Natural killer cell (primary cell): ENCODE measurements around the gene CFL1. TPM values are rescaled to one million over a fixed set of nuclear protein-coding genes. Genes with fewer than 3 reads are reported as not detected.
"Not testable (repeated sequence)": the region's sequence is repeated elsewhere in the genome, so short reads cannot be mapped to it uniquely, and the experiment has no call there.

ENCODE experiments used
- ATAC-seq, 3 donors: fragments of 150-1000 bp in 2 of 3; fragments of 200-7000 bp in 1 of 3; cut with Tn5 transposase; 1 replicate in 1 of 3; 2 replicates in 2 of 3; pipeline ENCODE4 v1.10.0; 2021; ENCODE audit warnings: mild to moderate bottlenecking in 2 of 3, moderate library complexity in 2 of 3
- DNase-seq, 2 donors: peaks; one replicate each; pipeline versions ENCODE4 v3.0.0 to v3.0.0-alpha.2; 2013 to 2021; ENCODE audit warnings: mixed read lengths in 1 of 2
- H3K27ac ChIP-seq: one replicate; pipeline ENCODE4 v1.5.1; 2013; ENCODE audit warnings: mild to moderate bottlenecking, low read length
- H3K27me3 ChIP-seq: one replicate; pipeline ENCODE4 v1.6.1; 2013; ENCODE audit warnings: low read length; ENCODE audit not compliant: control insufficient read depth, insufficient read depth
- H3K36me3 ChIP-seq: one replicate; pipeline ENCODE4 v1.6.1; 2013; ENCODE audit warnings: low read length; ENCODE audit not compliant: control insufficient read depth, insufficient read depth
- H3K4me1 ChIP-seq: one replicate; pipeline ENCODE4 v1.6.1; 2013; ENCODE audit warnings: low read length; ENCODE audit not compliant: control insufficient read depth, insufficient read depth
- H3K4me3 ChIP-seq: one replicate; pipeline ENCODE4 v1.5.1; 2013; ENCODE audit warnings: low read length
- H3K9me3 ChIP-seq: one replicate; pipeline ENCODE4 v1.6.1; 2013; ENCODE audit warnings: low read length; ENCODE audit not compliant: control insufficient read depth, insufficient read depth
- H3K27ac Mint-ChIP-seq, 2 donors: one replicate each; pipeline ENCODE4 v1.8.0; 2022; ENCODE audit warnings: mild to moderate bottlenecking in 2 of 2, mixed read lengths in 2 of 2, moderate library complexity in 1 of 2
- H3K27me3 Mint-ChIP-seq, 2 donors: one replicate each; pipeline ENCODE4 v1.8.0; 2022; ENCODE audit warnings: low read depth in 2 of 2, mixed read lengths in 2 of 2
- H3K36me3 Mint-ChIP-seq: one replicate; pipeline ENCODE4 v1.8.0; 2022; ENCODE audit warnings: mixed read lengths
- H3K4me1 Mint-ChIP-seq, 2 donors: one replicate each; pipeline ENCODE4 v1.8.0; 2022; ENCODE audit warnings: mixed read lengths in 2 of 2
- H3K4me3 Mint-ChIP-seq: one replicate; pipeline ENCODE4 v1.8.0; 2022; ENCODE audit warnings: mild to moderate bottlenecking, moderate library complexity, mixed read lengths
- H3K9me3 Mint-ChIP-seq, 2 donors: one replicate each; pipeline ENCODE4 v1.8.0; 2022; ENCODE audit warnings: mixed read lengths in 2 of 2
- CTCF ChIP-seq: fragments of 200-600 bp; IDR thresholded peaks from one replicate; pipeline ENCODE4 v1.8.0; 2022; ENCODE audit warnings: antibody characterized with exemption
- WGBS: methylation state at CpG from one replicate; pipeline ENCODE4 v1.1.7; 2013; ENCODE audit warnings: missing lambda C conversion rate; ENCODE audit not compliant: insufficient coverage; 5-methylcytosine and 5-hydroxymethylcytosine counted together
- intact Hi-C: fragments of 100-400 bp; cut with micrococcal nuclease; formaldehyde crosslinking; loops from one replicate; pipeline ENCODE4 v1.14.2; 2022
- total RNA-seq, 4 donors: library from RNA; stranded (reverse); fragments of 120-200 nt in 1 of 4; gene quantifications; one replicate each; pipeline versions ENCODE4 v1.2.3 to v1.2.4, GENCODE V29; 2013 to 2022

The CFL1 gene
- total RNA-seq, 3 donors from 2014 or later (not counting 1 experiment from before 2014, with no cell fraction given) = 1,035 to 1,220 (median 1,095) TPM

GRCh38 chr11:65892661-65893317, 34.8 kb upstream of the CFL1 start:
- 78% methylated on average over 10 of the region's 10 CpGs for WGBS
- no peak for TF ChIP-seq CTCF
- ATAC-seq (no peak), DNase-seq (no peak)
- peak overlapping the region; percentile 88 for H3K4me3 Mint-ChIP-seq
- no peaks in the 10 kb centered on the region for H3K36me3 Mint-ChIP-seq
- peak overlapping the region; percentile 88 to 96 for H3K27ac Mint-ChIP-seq
- H3K4me1 Mint-ChIP-seq = peaks cover 47 to 48% of the 10 kb centered on the region in 2 donors
- intact Hi-C loops = loop anchor here (5.0 kb wide), 1 partner anchor 70 kb away; the partner anchor contains the start of gene SART1
- H3K27me3 Mint-ChIP-seq = no peaks in the 10 kb centered on the region
- Histone ChIP-seq H3K27me3 (no peaks in the 10 kb centered on the region), H3K36me3 (no peaks in the 10 kb centered on the region), H3K4me3 (no peak overlapping the region), H3K9me3 (no peaks in the 10 kb centered on the region), H3K27ac (no peak overlapping the region), H3K4me1 (peaks cover 63% of the 10 kb centered on the region)
- no peaks in the 10 kb centered on the region for H3K9me3 Mint-ChIP-seq

GRCh38 chr11:65892137-65892540, 34.2 kb upstream of the CFL1 start:
- peak overlapping the region; percentile 53 for H3K4me3 ChIP-seq
- not testable (repeated sequence) for H3K36me3 Mint-ChIP-seq, ATAC-seq, H3K9me3 Mint-ChIP-seq, H3K27me3 ChIP-seq, H3K27me3 Mint-ChIP-seq, H3K36me3 ChIP-seq, H3K9me3 ChIP-seq
- H3K27ac ChIP-seq = peak overlapping the region; percentile 59
- peak overlapping the region; percentile 88 for H3K4me3 Mint-ChIP-seq
- H3K4me1 Mint-ChIP-seq = peaks cover 50 to 53% of the 10 kb centered on the region in 2 donors
- peak overlapping the region; percentile 88 to 96 for H3K27ac Mint-ChIP-seq
- DNase-seq = peak in 1 of 2 donors; percentile 54
- H3K4me1 ChIP-seq = peaks cover 68% of the 10 kb centered on the region
- intact Hi-C loops = loop anchor here (5.0 kb wide), 1 partner anchor 70 kb away; the partner anchor contains the start of gene SART1
- 72% methylated on average over 5 of the region's 5 CpGs for WGBS

GRCh38 chr11:65891219-65892136, 33.5 kb upstream of the CFL1 start:
- no peak for ATAC-seq
- no peaks in the 10 kb centered on the region for H3K9me3 ChIP-seq
- peak overlapping the region; percentile 59 for H3K27ac ChIP-seq
- peak overlapping the region; percentile 53 for H3K4me3 ChIP-seq
- Mint-ChIP-seq H3K4me1 (peaks cover 55 to 60% of the 10 kb centered on the region in 2 donors), H3K27me3 (no peaks in the 10 kb centered on the region), H3K4me3 (peak overlapping the region; percentile 88), H3K27ac (peak overlapping the region; percentile 88 to 96), H3K9me3 (no peaks in the 10 kb centered on the region), H3K36me3 (no peaks in the 10 kb centered on the region)
- DNase-seq = peak in 1 of 2 donors; percentile 58
- H3K36me3 ChIP-seq = peaks cover under 1% of the 10 kb centered on the region
- intact Hi-C loops = loop anchor here (2.0 to 5.0 kb wide), 2 partner anchors 27 to 71 kb away; partner anchors contain the start of genes C11orf68, DRAP1 and SART1
- TF ChIP-seq CTCF = no peak
- under 1% methylated on average over 57 of the region's 57 CpGs for WGBS
- peaks cover 68% of the 10 kb centered on the region for H3K4me1 ChIP-seq
- H3K27me3 ChIP-seq = no peaks in the 10 kb centered on the region
